Activated CD4-positive, alpha-beta T cell treated with anti-CD3 and anti-CD28 coated beads, Interleukin-2, amount 50 U/mL, for 16 hours (primary cell): ENCODE measurements around the gene ARHGEF25.
"Not testable (repeated sequence)": the region's sequence is repeated elsewhere in the genome, so short reads cannot be mapped to it uniquely, and the experiment has no call there.

Source experiments
- DNase-seq: peaks from one replicate; pipeline ENCODE4 v3.0.0-alpha.2; 2020

Gene ARHGEF25

DNA sequence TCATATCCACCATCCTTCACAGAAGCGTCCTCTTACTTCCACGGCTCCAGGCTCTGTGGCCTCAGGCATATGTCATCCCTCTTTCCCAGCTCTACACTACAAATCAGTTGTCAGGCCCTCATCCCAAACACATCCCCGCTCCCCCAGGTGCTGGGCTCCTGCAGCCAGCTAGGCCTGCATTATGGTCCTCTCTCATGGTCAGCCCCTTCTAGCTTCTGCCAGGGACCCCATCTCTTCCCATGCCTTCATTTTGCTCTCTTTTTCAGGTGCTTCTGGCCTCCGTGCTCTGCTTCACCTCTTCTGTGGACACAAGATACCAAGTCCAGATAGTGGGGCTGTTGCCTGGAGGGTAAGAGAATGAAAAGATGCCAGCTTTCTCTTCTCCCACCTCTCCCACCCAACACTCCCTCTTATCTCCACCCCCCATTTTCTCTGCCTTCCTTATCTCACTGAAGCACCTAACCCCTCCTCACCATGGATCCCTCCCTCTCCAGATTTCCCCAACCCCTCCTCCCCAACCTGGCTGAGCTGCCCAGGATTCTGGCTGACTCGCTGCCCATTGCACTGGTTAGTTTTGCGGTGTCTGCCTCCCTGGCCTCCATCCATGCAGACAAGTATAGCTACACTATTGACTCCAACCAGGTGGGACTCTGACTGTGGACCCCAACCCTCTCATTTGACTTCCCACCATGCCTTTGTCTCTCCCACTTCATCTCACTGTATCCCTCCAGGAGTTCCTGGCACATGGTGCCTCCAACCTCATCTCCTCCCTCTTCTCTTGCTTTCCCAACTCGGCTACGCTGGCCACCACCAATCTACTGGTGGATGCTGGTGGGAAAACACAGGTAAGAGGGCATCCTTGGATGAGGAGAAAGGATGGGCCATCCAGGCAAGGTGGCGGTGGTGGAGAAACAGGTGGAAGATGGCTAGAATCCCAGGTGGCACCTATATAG, 11.3 kb downstream of the ARHGEF25 start:
- DNase-seq = no peak

DNA sequence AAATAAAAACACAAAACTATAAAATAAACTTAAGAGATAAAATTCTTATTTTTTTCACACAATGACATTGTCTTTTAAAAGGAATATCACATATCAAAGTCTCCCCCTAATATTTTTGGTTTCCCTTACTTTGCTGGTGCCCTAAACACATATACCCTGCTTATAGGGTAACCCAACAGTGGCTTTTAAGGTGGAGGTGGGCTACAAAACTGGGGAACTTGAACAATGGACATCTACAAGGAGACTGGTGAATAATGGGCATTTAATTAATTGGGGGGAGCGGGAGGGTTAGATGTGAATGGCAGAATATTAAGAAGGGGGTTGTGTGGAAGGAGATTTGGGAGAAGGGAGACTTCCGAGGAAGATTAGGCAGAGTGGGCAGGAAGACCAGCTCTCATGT, 12.2 kb downstream of the ARHGEF25 start:
- no peak for DNase-seq

GRCh38 chr12:57623811-57624390, 12.7 kb downstream of the ARHGEF25 start:
- no peak for DNase-seq

DNA sequence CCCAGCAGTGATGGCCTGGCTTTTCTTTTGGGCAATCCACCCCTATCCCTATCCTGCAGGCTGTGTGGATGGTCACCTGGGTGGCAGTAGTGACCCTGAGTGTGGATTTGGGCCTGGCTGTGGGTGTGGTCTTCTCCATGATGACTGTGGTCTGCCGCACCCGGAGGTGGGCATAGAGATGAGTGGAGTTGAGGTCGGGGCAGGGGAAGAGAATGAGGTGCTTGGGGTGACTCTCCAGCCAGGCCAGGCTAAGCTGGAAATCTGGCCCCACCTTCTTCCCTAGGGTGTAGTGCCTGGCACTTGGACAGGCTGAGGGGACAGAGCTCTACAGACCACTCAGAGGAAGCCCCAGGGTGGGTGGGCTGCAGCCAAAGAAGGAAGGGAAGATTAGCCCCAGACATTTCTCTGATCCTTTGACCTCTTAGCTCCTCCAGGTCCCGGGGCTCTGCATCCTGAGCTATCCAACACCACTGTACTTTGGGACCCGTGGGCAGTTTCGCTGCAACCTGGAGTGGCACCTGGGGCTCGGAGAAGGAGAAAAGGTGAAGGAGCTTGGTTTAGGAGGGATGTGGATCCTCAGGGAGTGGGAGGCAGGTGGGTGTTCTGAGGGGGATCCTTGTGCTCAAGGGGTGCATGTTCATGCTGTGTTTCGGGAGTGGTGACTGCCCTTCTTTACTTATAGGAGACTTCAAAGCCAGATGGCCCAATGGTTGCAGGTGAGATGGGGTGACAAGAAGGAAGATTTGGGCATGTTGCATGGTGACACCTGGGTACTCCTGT, 13.4 kb downstream of the ARHGEF25 start:
- no peak for DNase-seq

- DNase-seq = no peak
Observed at GRCh38 chr12:57625261-57626032, 14.2 kb downstream of the ARHGEF25 start.

DNA sequence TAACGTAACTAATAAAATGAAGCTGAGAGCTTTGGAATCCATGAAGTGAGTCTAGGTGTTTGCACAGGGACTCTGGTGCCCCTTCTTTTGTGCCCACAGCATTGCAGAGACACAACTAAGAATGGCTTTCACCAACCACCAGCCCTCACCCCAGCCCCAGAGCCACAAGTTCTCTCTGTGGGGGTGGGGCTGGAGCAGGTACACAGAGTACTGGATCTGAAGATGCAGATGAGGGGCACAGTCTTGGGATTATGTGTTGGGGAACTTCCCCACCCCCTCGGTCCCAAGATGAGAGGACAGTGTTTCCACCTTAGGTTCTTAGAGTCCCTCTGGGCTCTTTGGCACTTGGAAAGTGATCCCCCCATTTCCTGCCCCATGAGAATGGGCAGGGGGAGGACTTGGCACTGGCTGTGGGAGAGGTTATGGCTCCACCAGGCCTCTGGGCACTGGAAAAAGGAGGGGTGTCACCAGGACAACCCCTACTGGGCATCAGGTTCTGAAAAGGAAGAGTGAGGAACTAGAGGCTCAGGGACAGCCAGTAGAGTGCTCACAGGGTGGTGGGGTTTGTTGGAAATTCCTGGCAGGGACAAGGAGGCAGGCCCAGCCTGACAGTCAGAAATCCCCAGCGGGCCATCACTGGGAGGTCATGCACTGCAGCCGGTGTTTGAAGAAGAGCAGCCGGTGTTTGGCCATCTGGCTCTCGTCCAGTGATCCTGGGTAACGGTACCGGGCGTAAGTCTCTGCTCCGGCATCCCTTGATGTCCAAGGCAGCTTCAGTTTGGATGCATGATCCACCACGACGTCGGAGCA, 15.1 kb downstream of the ARHGEF25 start:
- no peak for DNase-seq

DNA sequence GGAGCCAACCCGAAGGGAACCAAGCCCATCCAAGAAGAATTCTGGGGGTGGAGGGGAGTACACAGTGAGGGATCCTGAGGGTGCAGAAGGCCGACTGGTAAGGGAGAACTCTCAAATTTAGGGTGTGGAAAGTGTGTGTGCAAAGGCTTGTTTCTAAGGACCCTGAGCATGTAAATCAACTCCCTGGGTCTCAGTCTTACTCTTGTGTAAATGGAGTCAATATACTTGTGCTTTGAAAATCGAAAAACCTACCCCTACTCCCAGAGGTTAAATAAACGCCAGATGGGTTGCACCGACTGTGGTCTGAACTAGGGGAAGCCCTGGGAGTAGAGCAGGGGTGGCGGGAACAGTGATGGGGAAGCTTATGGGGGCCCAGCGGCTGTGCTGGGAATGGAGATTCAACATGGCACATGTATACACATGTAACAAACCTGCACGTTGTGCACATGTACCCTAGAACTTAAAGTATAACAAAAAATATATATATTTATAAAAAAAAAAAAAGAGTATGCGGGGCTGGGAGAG, 15.7 kb downstream of the ARHGEF25 start:
- no peak for DNase-seq

DNA sequence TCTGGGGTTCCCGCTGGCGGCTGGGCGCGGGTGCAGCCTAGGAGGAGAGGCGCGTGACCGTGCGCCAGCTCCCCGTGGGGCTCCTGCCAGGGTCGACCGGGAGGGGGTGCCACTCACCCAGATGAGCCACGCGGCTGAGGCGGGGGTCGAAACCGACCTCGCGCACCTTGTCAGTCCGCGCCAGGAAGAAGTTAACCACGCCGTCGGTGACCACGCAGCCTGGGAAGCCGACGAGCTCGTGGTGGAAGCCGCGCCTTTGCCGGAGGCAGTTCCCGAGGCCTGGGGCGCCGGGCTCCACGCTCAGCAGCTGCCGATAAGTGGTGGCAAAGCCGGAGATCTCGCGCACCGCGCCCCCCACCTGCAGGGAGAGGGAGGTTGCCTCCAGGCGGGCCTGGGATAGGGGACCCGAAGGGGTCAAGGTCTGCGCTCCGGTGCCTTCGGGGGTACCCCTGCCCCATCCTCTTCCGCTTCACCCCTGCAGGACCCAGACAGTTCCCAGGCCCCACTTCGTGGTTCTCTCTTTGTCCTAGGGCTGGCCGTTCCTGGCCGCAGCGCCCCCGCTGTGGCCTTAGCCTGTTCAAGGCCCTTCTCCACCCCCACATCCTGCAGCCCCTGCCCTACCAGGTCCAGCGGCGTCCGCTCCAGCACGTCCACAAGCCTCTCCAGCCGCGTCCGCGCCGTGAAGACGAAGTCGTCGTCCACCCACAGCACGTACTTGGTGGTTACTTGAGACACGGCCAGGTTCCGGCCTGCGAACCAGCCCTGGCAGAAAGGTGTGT, 16.5 kb downstream of the ARHGEF25 start:
- DNase-seq = peak; percentile 26

- no peak for DNase-seq
Observed at GRCh38 chr12:57628280-57629191, 17.3 kb downstream of the ARHGEF25 start.

DNA sequence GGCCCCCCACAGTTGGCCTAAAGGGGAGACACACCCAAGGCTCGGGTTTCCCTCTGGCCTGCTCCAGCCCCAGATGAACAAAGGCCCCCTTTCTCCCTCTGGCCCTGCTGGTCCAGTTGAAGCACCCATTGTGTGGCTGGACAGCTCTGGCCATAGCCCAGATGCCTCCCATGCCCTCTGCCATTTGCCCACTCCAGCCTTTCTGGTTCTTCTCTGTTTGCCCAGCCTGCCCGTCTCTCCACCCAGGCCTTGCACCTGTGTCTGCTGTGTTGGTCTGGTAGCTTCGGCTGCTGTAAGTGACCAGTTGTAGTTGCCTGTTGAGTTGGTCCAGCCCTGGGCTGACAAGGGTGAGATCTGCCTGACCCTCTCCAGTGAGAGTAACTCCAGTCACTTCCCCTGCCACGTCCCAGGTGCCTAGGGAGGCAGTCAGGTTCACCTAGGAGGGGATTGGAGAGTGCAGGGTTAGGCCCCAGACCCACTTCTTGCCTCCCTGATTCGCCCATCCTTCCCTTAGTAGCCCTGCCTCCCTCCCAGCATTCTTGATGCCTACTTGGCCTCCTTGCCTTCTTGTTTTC, 18.7 kb downstream of the ARHGEF25 start:
- no peak for DNase-seq

DNA sequence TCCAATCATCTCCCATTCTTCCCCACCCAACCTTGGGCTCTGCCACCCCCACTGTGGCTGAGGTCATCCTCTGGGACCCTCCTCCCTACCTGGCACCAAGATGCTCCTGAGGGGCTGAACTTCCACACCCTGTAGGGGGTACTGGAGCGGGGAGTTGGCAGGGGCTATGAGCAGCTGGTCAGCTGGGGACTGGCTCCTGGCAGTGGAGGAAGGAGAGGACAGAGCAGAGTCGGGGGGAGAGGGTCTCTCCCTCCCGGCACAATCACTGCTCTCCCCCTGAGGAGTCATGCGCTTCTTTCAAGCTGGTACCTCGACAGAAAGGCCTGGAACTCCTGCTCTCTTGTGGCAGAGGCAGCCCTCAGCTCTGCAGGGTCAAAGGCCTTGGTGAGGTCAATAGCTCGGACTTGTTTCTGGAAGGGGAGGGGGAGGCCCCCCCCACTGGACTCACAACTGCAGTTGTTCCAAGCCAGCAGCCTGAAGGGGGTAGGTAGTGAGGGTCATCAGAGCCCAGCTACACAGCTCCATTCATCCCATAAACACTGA, 19.7 kb downstream of the ARHGEF25 start:
- DNase-seq = no peak

GRCh38 chr12:57631566-57632072, 20.4 kb downstream of the ARHGEF25 start:
- no peak for DNase-seq

DNA sequence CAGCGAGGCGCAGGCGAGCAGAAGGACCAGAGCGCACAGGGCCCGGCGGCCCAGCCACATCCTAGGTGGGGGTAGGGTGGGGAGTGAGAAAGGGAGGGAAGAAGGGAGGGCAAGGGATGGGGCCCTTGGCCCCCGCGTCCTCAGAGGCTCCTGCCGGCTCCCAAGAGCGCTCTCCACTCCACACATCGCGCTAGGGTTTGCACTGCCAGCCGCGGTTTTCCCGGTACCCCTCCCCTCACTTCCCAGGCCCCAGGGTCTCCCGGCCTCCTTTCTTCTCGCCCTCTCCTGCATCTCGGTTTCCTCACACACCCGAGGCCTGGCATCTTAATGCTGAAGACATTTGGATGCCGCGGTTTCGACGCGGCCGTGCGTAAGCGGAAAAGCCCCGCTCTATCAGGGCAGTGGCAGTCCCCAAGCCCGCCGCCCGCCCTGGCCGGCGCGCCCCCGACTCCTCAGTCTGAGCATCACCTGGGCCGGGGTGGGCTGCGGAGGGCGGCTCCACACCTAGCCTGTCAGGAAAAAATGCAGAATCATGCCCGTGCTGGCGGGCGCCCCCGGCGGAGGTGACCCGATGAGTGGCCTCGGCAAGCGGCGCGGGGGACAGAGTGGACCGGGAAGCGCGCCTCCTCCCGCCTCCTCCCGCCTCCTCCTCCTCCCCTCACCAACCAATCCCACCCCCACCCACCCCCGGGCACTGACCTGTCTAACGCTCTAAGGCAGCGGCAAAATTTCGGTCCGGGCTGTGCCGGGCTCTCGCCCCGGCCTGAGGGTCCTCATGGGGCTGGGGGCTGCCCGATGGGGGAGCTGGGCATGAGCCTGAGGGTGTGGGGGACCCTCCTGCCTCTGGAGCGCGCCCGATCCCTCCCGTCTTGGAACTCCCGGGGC, 21.1 kb downstream of the ARHGEF25 start:
- DNase-seq = peak; percentile 16

- peak; percentile 64 for DNase-seq
Observed at GRCh38 chr12:57632958-57633840, 22.0 kb downstream of the ARHGEF25 start, which contains the start of gene B4GALNT1. Gene B4GALNT1, minus strand, starts transcription at chr12:57633201. Its CDS starts 1,069 bp downstream, at chr12:57632132.

DNA sequence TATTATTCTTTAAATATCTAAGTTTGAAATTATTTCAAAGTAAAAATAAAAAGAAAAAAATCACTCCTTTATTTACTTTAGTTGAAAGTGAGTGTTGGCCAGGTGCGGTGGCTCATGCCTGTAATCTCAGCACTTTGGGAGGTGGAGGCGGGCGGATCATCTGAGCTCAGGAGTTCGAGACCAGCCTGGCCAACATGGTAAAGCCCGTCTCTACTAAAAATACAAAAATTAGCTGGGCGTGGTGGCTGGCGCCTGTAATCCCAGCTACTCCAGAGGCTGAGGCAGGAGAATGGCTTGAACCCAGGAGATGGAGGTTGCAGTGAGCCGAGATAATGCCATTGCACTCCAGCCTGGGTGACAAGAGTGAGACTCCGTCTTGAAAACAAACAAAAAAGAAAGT, 25.5 kb downstream of the ARHGEF25 start:
- not testable (repeated sequence) for DNase-seq

DNA sequence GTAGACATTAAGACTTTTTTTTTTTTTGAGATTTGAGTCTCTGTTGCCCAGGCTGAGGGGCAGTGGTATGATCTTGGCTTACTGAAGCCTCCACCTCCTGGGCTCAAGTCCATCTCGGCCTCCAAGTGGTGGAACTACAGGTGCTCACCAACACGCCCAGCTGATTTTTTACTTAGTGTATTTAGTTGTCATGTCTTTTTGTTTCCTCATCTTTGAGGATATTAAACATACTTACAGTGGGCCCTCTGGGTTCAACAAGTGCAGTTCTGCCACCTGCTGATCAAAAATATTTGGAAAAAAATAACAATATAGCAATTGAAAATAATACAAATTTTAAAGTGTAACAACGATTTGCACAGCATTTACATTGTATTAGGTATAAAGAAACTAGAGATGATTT, 26.1 kb downstream of the ARHGEF25 start:
- no peak for DNase-seq
